VCaP (cell line): ENCODE measurements around the gene SYT1.

Experiments used
- H3K27ac ChIP-seq: fragments of 450-650 bp; 2 replicates; pipeline ENCODE4 v1.5.1; 2017
- TF ChIP-seq, protein P1 (sequence below): fragments of 450-650 bp; conservative IDR thresholded peaks from 2 replicates; pipeline ENCODE4 v1.5.1; 2017; ENCODE audit warnings: mild to moderate bottlenecking, moderate library complexity

SYT1 gene

DNA sequence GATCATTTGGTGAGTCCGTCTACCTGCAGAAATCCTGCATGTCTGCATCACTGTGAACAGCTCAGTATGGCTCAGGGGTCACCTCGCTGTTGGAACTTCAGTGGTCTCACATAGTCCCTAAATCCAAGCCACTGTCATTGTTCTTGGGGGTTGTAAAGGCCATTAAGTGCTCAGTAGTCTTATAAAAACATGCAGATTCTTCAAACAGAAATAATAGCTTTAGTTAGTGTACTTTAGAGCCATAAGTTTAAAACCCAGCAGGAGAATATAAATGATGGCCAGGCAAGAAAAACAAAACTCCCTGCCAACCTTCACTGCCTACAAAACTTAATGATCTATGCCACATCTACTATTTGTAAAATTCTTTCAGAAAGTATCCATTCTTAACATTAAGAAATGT, 396.3 kb downstream of the SYT1 start:
- no peak overlapping the region for H3K27ac ChIP-seq
- TF ChIP-seq, protein P1, sequence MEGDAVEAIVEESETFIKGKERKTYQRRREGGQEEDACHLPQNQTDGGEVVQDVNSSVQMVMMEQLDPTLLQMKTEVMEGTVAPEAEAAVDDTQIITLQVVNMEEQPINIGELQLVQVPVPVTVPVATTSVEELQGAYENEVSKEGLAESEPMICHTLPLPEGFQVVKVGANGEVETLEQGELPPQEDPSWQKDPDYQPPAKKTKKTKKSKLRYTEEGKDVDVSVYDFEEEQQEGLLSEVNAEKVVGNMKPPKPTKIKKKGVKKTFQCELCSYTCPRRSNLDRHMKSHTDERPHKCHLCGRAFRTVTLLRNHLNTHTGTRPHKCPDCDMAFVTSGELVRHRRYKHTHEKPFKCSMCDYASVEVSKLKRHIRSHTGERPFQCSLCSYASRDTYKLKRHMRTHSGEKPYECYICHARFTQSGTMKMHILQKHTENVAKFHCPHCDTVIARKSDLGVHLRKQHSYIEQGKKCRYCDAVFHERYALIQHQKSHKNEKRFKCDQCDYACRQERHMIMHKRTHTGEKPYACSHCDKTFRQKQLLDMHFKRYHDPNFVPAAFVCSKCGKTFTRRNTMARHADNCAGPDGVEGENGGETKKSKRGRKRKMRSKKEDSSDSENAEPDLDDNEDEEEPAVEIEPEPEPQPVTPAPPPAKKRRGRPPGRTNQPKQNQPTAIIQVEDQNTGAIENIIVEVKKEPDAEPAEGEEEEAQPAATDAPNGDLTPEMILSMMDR: no peak

DNA sequence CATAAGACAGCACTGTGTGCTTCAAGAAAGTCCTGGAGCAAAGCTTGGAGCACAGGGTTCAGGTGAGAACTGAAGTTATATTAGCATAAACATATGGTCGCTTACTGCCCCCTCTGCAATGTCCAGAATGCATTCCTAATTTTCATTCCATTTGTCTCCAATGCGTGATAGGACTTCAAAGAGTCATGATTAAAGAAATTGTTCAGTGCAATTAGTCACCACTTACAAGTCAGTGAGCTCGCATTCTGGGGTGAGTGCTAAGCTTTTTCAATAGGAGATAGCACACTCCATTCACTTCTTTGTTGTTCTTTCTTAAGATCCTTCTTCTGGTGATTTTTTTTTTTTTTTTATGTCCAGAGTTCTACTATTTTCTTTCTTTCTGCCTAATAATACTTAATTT, 398.4 kb downstream of the SYT1 start:
- H3K27ac ChIP-seq: no peak overlapping the region
- TF ChIP-seq, protein P1: no peak

DNA sequence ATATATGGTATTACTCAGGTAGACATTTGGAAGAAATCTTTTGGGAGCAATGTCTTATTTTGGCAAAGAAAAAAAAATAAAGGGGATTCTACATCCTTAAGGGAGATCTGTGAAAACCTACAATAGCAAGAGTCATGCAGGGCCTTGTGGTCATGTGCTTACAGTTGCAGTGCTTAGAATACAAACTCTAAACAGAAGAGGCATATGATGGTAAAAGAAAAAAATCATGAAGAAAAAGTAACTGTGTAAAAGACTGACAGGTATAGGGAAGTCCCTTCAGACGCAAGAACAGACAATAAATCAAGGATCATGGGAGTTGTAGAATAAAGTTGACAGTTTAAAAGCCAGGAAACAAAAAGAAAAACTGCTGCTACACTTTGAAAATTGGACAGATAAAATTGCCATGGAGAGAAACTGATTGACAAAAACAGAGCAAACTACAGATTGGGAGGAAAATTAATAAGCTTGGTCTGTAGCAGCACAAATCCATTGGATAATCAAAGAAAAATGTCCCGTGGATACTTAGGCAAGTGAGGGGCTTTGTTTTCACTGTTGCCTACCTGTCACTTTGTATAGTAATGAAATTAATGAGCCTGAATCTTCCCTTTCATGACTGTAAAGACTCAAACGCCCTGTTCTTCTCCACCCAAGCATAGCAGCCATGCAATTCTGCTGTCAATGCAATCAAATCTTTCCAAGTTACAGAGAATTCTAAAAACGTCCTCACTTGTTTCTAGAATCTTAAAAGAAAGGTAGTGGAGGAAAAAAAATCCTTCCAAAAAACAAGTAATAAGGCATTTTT, 402.0 kb downstream of the SYT1 start:
- TF ChIP-seq, protein P1: no peak
- no peak overlapping the region for H3K27ac ChIP-seq

DNA sequence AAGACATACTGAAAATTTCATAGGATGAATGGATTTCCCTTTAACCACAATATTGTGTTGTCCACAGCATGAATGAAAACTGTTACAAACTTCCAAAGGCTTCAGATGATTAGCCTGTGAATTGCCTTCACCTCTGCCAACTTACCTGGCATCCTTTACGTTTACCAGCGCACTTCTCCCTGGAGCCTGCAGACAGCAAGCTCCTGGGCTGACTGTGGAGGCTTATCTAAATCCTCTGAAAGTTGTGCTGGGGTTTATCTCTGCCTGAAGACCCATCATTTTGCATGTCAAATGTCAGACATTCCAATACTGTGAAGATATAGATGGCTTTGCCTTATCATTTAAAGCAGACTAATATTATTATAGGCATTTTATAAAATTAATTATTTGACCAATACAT, 403.0 kb downstream of the SYT1 start:
- no peak overlapping the region for H3K27ac ChIP-seq
- TF ChIP-seq, protein P1: no peak

DNA sequence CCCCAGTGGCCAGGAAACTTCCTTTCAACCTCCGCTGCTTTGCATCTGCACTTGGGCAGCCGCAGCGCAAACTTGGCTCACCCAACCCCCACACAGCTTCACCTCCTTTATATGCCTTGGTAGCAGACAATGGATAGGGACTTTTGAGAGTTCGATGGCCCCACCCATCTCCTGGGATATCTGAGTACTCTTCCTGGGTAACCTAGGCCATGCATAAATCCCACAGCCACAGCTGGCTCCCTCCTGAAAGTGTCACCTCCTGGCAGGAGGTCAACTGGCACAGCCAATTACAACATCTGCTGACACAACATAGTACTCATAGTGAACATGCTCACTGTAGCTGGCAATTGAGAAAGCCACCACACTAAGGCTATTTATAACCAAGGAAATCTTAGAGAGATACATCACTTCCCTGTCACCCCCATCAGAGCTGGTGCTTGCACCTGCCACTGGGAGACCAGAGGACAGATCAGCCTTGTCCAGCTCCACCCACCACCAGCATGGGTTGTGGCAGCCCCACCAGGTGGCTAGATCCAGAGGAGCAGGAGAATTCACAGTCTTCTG, 410.0 kb downstream of the SYT1 start:
- TF ChIP-seq, protein P1: no peak
- H3K27ac ChIP-seq: no peak overlapping the region

DNA sequence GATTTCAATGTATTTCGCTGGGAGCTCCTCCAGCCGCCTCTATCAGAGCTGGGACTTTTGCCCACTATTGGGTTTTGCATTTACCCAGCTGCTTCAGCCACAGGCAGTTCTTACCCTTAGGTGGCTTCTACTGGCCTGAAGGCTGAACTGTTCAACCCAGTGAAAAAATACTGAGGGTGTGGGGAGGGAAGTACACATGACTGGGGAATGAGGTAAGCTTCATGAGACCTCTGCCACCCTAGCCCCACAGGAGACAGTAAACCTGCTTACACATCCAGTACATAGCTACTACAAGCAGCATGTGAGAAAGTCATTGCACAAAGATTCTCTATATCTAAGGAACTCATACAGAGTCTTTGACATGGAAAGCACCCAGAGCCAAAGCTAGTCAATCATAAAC, 411.1 kb downstream of the SYT1 start:
- H3K27ac ChIP-seq: no peak overlapping the region
- TF ChIP-seq, protein P1: no peak

DNA sequence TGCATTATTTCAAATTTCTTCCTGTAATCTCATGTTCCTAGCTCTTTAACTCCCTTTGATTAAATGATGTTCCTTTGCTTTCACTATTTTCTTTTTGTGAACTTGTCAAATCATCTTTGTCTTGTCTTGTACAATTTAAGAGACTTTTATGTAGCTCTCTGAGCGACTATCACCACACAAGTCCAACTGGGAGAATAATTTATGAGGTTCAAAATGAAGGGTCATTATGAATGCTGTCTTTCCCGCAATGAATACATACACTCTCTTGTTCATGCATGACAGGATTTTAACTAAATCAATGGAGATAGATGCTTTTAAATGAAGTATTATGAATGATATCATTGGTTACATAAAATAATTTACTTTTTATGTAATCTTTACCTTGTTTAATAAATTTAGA, 418.8 kb downstream of the SYT1 start:
- H3K27ac ChIP-seq: no peak overlapping the region
- TF ChIP-seq, protein P1: no peak
